Calu3 (cell line): Measurements from ENCODE around the gene CCDC102A. TPM values are rescaled to one million over a fixed set of nuclear protein-coding genes. Genes with fewer than 3 reads are reported as not detected.

Experiments used
- BruUV-seq: library from RNA; stranded (reverse); fragments of 400-500 nt; replicated peaks from 2 replicates; lab custom pipeline; 2021; lab: Mats Ljungman, UMichigan
- CTCF ChIA-PET: fragments of 300-600 bp; sonication (Branson Sonifier 250); formaldehyde crosslinking; loops from one replicate; lab custom pipeline; 2022; ENCODE audit warnings: antibody characterized with exemption; lab: Charles Lee
- DNase-seq: peaks from one replicate; pipeline ENCODE4 v3.0.0; 2022
- H3K27ac Mint-ChIP-seq: one replicate; pipeline ENCODE4 v1.8.0; 2022; ENCODE audit warnings: mixed read lengths; ENCODE audit not compliant: unreplicated experiment
- H3K27me3 Mint-ChIP-seq: one replicate; pipeline ENCODE4 v1.8.0; 2022; ENCODE audit warnings: mixed read lengths; ENCODE audit not compliant: unreplicated experiment
- H3K36me3 Mint-ChIP-seq: one replicate; pipeline ENCODE4 v1.8.0; 2022; ENCODE audit warnings: mild to moderate bottlenecking, moderate library complexity, mixed read lengths; ENCODE audit not compliant: insufficient read depth, unreplicated experiment
- H3K4me1 Mint-ChIP-seq: one replicate; pipeline ENCODE4 v1.8.0; 2022; ENCODE audit warnings: mild to moderate bottlenecking, low read depth, mixed read lengths; ENCODE audit not compliant: unreplicated experiment
- H3K4me3 Mint-ChIP-seq: one replicate; pipeline ENCODE4 v1.8.0; 2022; ENCODE audit warnings: mild to moderate bottlenecking, low read depth, moderate library complexity, mixed read lengths; ENCODE audit not compliant: unreplicated experiment
- H3K9me3 Mint-ChIP-seq: one replicate; pipeline ENCODE4 v1.8.0; 2022; ENCODE audit warnings: low read depth, mixed read lengths; ENCODE audit not compliant: unreplicated experiment
- intact Hi-C: fragments of 100-400 bp; cut with micrococcal nuclease; formaldehyde crosslinking; loops from one replicate; pipeline ENCODE4 v1.10.0; 2022; ENCODE audit not compliant: unreplicated experiment
- total RNA-seq: library from RNA; stranded (reverse); gene quantifications from 2 replicates; pipeline ENCODE4 v1.2.3, GENCODE V29; 2022
- TF ChIP-seq, protein P1 (sequence below): fragments of 200-600 bp; IDR thresholded peaks from one replicate; pipeline ENCODE4 v1.8.0; 2022; ENCODE audit warnings: antibody characterized with exemption; ENCODE audit not compliant: unreplicated experiment

The CCDC102A gene
- total RNA-seq, 1 experiment from 2014 or later, result 6.8 TPM

DNA sequence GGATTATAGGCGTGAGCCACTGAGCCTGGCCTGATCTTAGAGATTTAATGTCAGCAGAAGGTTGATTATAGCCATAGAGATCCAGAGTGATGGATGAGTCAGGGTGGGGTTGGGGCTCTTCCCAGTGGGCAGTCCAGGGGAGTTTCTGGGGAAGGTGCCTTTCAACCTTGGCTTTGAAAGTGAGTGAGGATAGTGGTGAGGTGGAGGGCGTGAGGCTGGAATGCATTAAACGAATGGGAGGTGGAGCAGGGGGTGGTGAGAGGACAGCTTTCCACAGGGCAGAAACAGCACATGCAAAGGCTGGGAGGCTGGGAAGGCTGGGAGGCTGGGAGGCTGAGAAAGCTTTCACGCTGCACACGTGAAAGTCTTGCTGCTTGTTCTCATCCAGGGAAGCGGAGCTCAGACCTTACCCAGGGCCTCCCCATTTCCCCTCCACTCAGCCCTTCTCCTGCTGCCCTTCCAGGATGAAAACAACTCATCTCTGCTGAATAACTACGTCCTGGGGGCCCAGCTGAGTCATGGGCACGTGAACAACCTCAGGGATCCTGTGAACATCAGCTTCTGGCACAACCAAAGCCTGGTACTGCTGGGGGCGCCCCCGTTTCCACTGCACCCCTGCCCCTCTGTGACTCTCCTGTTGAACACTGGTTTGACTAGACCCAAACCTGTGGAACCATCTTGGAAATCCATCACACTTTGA lies 28.4 kb upstream of the CCDC102A start:
- TF ChIP-seq, protein P1, sequence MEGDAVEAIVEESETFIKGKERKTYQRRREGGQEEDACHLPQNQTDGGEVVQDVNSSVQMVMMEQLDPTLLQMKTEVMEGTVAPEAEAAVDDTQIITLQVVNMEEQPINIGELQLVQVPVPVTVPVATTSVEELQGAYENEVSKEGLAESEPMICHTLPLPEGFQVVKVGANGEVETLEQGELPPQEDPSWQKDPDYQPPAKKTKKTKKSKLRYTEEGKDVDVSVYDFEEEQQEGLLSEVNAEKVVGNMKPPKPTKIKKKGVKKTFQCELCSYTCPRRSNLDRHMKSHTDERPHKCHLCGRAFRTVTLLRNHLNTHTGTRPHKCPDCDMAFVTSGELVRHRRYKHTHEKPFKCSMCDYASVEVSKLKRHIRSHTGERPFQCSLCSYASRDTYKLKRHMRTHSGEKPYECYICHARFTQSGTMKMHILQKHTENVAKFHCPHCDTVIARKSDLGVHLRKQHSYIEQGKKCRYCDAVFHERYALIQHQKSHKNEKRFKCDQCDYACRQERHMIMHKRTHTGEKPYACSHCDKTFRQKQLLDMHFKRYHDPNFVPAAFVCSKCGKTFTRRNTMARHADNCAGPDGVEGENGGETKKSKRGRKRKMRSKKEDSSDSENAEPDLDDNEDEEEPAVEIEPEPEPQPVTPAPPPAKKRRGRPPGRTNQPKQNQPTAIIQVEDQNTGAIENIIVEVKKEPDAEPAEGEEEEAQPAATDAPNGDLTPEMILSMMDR, result no peak
- no TSS peak for BruUV-seq
- H3K27ac Mint-ChIP-seq, result no peak overlapping the region
- no peaks in the 10 kb centered on the region for H3K4me1 Mint-ChIP-seq
- intact Hi-C loops, result no loop called here
- H3K27me3 Mint-ChIP-seq, result peaks cover 81% of the 10 kb centered on the region
- no peaks in the 10 kb centered on the region for H3K36me3 Mint-ChIP-seq
- H3K4me3 Mint-ChIP-seq, result no peak overlapping the region
- DNase-seq, result no peak
- peaks cover 10% of the 10 kb centered on the region for H3K9me3 Mint-ChIP-seq
- CTCF ChIA-PET, result interaction anchor here (0.6 kb wide), 1 partner anchor 268 kb away, joined by 3 read pairs; no protein-coding TSS in a partner anchor

DNA sequence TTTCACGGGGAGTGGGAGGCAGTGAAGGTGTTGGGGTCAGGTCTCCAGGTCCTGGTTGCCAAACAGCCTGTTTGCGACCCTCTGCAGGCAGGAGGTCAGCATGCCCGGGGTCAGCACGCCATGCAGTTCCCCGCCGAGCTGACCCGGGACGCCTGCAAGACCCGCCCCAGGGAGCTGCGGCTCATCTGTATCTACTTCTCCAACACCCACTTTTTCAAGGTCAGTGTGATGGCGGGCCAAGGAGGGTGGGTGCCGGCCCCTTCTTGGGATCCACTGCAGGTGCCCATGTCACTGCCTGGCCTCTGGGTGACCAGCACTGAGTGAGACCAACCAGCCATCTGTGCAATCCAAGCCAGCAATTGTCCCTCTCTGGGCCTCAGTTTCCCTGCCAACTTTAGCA lies 27.4 kb upstream of the CCDC102A start:
- no peak overlapping the region for H3K4me3 Mint-ChIP-seq
- DNase-seq, result no peak
- H3K9me3 Mint-ChIP-seq, result peaks cover 4% of the 10 kb centered on the region
- H3K27me3 Mint-ChIP-seq, result peaks cover 76% of the 10 kb centered on the region
- intact Hi-C loops, result no loop called here
- CTCF ChIA-PET, result no interaction called here
- BruUV-seq, result no TSS peak
- no peaks in the 10 kb centered on the region for H3K4me1 Mint-ChIP-seq
- no peak overlapping the region for H3K27ac Mint-ChIP-seq
- H3K36me3 Mint-ChIP-seq, result no peaks in the 10 kb centered on the region
- TF ChIP-seq, protein P1, result no peak

DNA sequence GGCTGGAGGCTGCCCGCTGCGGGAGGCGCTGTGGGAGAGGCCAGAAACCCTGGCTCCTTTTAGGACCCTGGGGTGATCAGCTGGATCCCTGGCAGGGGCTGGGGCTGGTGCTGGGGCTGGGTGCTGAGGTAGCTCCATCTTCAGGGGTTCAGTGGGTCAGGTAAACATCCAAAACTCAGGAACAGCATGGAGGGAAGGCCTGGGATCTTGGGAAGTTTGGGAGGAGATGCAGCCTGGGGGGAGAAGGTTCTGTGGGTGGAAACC lies 27.0 kb upstream of the CCDC102A start:
- BruUV-seq, result no TSS peak
- intact Hi-C loops, result no loop called here
- Mint-ChIP-seq H3K27me3 (peaks cover 76% of the 10 kb centered on the region), H3K9me3 (peaks cover 4% of the 10 kb centered on the region), H3K36me3 (no peaks in the 10 kb centered on the region), H3K4me1 (no peaks in the 10 kb centered on the region), H3K27ac (no peak overlapping the region), H3K4me3 (no peak overlapping the region)
- DNase-seq, result no peak
- CTCF ChIA-PET, result no interaction called here
- TF ChIP-seq, protein P1, result no peak

DNA sequence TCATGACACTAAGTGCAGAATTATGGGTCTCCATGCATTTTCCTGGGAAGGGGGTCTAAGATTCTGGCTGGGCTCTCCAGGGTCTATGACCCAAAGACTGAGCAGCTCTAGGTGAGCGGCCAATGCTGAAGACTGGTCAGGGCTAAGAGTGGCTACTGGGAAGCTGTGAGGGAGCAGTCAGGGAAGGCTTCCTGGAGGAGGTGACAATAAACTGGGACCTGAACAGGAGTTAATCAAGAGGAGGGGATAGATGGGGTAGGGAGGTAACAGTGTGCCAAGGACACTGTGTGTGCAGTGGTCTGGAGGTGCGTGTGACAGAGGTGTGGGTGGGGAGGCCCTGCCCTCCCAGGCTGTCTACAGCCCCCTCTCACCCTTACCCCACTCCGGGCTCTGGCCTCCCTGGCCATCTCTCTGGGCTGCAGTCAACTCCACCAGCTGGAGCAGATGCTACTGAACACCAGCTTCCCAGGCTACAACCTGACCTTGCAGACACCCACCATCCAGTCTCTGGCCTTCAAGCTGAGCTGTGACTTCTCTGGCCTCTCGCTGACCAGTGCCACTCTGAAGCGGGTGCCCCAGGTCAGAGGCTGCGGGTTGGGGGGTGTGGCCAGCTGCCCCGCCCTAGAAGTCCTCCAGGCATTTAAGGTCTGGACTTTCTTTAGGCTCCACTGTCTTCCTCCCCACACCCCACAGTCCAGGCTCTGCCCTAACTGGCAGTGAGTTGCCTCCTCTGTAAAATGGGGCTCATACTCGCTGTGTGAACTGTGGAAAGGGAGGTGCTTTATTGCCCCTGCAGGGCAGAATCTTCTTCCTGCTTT lies 26.5 kb upstream of the CCDC102A start:
- CTCF ChIA-PET, result no interaction called here

More for the DNA sequence above, 26.5 kb upstream of the CCDC102A start:
- H3K27me3 Mint-ChIP-seq, result peaks cover 76% of the 10 kb centered on the region
- H3K4me1 Mint-ChIP-seq, result no peaks in the 10 kb centered on the region
- no peaks in the 10 kb centered on the region for H3K36me3 Mint-ChIP-seq
- BruUV-seq, result no TSS peak
- peaks cover 4% of the 10 kb centered on the region for H3K9me3 Mint-ChIP-seq
- TF ChIP-seq, protein P1, result no peak
- H3K27ac Mint-ChIP-seq, result no peak overlapping the region
- no peak overlapping the region for H3K4me3 Mint-ChIP-seq
- intact Hi-C loops, result no loop called here
- DNase-seq, result no peak
